GM19351 (cell line): Measurements from ENCODE around the gene GTF3C2.
"Not testable (repeated sequence)": the region's sequence is repeated elsewhere in the genome, so short reads cannot be mapped to it uniquely, and the experiment has no call there.

Experiments
- ATAC-seq: cut with Tn5 transposase; IDR thresholded peaks from one replicate; pipeline ENCODE4 v1.9.1; 2021; ENCODE audit warnings: mild to moderate bottlenecking, moderate library complexity; ENCODE audit not compliant: unreplicated experiment

Gene GTF3C2

DNA sequence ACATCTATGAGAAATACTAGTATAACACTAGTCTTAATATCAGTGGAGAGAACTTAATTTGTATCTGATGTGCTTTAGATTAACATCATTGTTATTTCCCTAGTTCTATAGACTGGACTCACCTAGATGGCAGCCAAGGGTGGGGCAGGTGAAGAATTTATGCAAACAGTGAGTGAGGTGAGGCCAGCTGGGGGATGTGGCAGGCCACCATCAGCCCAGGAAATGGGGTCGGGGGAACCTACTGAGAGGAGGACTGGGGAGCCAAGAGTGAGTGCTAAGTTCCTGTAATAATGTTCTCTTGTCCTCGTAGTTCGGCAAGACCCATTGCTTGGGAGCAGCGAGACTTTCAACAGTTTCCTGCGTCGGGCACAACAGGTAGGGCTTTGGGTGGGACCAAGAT lies 16.4 kb upstream of the GTF3C2 start:
- no peak for ATAC-seq

DNA sequence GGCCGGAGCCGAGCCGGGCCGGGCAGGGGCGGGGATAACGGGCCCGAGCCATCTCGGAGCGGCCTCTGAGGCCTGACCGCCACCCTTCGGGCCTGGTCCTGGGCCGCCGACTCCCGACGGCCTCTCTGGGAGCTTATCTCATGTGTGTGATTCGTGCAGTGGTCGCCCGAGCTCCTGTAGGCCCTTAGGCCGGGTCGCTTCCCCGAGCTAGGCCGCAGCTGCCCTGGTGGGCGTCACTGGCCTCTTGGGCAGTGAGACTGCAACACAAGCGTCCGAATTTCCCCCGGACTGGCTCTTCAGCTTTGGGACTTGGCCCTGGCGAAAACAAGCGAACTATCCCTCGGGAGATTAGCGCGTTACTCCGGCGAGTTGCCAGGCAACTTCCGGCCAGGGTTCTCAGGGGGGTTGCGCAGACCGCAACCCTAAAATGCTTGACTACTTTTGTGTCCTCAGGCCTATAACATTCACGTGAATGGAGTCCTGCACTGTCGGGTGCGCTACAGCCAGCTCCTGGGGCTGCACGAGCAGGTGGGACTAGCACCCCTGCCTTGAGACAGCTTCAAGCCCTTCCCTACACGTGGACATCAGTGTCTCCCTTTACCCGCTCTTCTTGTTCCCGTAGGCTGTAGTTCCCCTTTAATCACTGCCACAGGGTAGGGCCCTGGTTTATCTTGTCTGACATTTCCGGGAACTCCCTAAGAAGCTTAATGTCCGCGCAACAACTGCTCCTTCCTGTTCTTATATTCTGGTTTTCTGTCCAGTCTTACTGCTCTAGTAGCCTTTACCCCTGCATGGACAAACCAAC lies 14.5 kb upstream of the GTF3C2 start:
- peak; percentile 20 for ATAC-seq

- peak; percentile 88 for ATAC-seq
Measured at GRCh38 chr2:27370026-27370815, 13.7 kb upstream of the GTF3C2 start, which contains the start of the genes EIF2B4 and SNX17. TSS of gene EIF2B4 (minus strand) at chr2:27370338. CDS start at chr2:27370314, 24 bp downstream. TSS of gene SNX17 (plus strand) at chr2:27370616. CDS start at chr2:27370744, 128 bp downstream.

DNA sequence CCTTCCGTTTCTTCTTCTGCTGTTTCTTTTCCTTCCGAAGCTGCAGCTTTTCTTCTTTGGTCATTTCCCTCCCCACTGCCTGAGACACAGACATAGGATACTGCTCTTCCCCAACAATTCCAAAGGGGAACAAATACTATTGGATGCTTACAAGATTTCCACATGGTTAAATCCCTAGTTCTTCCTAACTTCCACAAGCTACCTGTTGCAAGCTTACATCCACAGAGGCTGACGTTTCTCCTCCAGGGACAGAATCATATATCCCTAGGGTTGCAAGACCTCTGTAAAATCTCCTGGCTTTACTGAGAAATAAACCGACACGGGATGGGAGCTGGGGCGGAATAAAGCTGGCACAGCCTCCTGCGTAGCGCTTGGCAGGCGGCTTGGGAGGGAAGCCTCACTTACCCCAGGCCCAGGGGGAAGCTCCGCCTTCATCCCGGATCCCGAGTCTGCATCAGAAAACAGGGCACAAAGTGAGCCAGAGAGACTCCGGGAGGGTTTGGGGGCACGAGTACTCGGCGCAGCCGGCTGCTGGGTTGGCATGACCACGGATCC lies 13.0 kb upstream of the GTF3C2 start:
- ATAC-seq: no peak

DNA sequence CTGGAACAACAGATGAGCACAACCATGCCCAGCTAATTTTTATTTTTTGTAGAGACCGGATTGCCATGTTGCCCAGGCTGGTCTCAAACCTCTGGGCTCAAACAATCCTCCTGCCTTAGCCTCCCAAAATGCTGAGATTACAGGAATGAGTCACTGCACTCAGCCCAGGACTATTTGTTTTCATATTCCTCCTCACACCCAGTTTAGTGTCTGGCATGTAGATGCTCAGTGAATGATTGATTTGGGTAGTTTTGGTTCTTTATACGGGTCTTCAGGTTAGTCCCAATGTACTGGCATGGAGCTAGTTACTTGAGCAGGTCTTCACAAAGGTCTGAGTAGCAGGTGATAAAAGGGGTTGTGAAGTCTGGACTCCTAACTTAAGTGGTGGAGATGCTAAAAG lies 7.4 kb upstream of the GTF3C2 start:
- no peak for ATAC-seq

DNA sequence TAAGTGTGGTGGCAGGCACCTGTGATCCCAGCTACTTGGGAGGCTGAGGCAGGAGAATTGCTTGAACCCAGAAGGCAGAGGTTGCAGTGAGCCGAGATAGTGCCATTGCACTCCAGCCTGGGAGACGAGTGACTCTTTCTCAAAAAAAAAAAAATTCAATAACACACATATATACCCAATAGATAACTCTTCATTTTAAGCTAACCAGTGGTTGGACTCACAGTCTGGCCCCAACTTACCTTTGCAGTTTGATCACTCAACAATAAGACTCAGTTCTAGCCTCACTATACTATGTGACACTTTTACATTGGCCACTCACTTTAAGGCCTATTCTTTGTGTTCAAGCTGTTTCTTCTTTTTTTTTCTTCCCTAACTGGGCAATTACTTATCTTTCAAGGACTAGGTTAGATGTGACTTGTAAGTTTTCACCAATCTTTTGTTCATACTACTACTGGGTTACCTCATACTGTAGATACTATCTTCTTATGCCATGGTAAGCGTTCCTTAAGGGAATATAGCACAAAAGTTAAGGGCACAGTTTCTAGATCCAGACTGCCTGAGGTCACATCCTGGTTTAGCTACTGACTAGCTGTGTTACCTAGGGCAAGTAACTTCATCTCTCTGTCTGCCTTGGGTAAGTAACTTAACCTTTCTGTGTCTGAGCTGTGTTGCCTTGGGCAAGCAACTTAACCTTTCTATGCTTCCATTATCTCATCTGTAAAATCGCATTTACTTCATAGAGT lies 6.3 kb upstream of the GTF3C2 start:
- no peak for ATAC-seq

- peak; percentile 31 for ATAC-seq
Measured at GRCh38 chr2:27356056-27356381, 545 bp downstream of the GTF3C2 start.

DNA sequence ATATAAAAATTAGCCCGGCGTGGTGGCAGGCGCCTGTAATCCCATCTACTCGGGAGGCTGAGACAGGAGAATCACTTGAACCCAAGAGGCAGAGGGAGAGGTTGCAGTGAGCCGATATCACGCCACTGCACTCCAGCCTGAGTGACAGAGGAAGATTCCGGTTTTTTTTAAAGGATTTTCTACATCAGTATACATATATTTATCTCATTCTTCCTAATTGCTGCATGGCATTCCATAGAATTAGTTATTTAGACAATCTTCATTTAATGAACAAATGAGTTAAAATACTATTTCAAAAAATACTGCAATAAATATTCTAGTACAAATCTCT lies 2.0 kb downstream of the GTF3C2 start:
- ATAC-seq: no peak

GRCh38 chr2:27353762-27354596 lies 2.6 kb downstream of the GTF3C2 start:
- no peak for ATAC-seq

DNA sequence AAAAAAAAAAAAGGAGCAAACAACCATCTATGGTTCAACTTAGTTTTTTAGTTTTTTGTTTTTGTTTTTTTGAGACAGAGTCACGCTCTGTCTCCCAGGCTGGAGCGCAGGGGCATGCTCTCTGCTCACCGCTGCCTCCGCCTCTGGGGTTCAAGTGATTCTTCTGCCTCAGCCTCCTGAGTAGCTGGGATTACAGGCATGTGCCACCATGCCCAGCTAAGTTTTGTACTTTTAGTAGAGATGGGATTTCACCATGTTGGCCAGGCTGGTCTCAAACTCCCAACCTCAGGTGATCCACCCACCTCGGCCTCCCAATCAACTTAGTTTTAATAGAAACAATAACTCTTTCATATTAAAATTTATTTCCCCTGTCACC lies 3.2 kb downstream of the GTF3C2 start:
- ATAC-seq: not testable (repeated sequence)

GRCh38 chr2:27351802-27352598 lies 4.6 kb downstream of the GTF3C2 start:
- no peak for ATAC-seq

DNA sequence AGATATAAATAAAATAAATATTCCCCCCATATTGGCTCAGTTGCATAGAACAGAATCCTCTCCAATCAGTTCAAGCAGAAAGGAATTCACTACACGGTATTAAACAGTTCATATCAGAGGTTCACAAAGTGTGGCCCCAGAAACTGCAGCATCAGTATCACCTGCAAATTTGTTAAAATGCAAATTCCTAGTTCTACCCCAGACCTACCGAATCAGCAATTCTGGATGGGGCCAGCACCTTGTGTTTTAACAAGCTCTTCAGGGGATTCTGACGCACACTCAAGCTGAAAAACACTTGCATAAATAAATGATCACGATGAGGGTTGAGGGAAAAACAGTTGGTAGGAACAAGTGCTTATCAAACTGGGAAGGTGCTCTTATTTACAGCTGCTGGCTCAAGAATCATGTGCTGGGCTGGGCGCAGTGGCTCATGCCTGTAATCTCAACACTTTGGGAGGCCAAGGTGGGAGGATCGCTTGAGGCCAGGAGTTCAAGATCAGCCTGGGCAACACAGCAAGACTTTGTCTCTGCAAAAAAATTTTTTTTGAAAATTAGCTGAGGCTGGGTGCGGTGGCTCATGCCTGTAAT lies 6.4 kb downstream of the GTF3C2 start:
- ATAC-seq: no peak

- ATAC-seq: no peak
Measured at GRCh38 chr2:27347641-27348040, 8.9 kb downstream of the GTF3C2 start.

DNA sequence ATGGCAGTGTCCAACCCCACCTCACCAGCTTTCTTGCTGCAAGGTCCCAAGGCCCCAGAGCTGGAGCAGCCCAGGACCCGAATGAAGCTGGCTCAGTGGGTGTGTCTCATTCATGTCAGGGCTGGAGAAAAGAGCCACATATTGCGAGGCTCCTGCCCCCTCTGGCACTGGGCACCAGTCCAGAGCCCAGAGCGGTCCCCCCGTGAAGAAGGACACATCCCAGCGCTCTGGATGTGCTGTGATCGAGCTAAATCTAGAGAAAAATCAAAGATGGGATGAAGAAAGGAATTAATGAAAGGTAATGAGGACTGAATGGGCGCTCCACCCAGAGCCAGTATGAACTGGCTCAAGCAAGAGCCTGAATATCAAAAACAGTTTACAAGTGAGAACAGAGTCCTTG lies 20.4 kb downstream of the GTF3C2 start:
- ATAC-seq: no peak

DNA sequence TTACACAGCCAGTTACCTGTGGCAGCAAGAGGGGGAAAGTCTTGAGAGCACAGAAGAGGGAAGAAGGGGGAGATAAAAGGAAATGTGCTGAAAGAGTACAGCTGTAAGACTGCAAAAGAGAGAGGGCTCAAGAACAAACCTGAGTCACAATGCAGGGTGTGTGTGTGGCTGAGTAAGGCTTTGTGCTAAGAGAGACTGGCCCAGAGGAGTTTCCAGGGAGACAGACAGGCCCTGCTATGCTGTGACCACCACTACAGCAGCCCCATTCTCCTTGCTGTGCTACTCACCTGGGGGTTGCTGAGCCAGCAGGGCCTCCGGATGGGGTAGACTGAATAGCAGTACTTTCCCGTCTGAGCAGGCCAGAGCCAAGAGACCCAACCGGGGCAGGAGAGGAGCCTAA lies 21.3 kb downstream of the GTF3C2 start:
- no peak for ATAC-seq

- no peak for ATAC-seq
Measured at GRCh38 chr2:27324720-27325119, 31.8 kb downstream of the GTF3C2 start.

GRCh38 chr2:27323596-27324285 lies 32.8 kb downstream of the GTF3C2 start:
- no peak for ATAC-seq

- peak; percentile 88 for ATAC-seq
Measured at GRCh38 chr2:27322766-27323595, 33.6 kb downstream of the GTF3C2 start, which contains the start of gene MPV17. TSS of gene MPV17 (minus strand) at chr2:27323097. CDS start at chr2:27322517, 580 bp downstream.
